HG03108 (cell line): ENCODE results near the gene GOLPH3.
"Not testable (repeated sequence)": the region's sequence is repeated elsewhere in the genome, so short reads cannot be mapped to it uniquely, and the experiment has no call there.

ENCODE experiments used
- ATAC-seq: cut with Tn5 transposase; IDR thresholded peaks from one replicate; pipeline ENCODE4 v1.9.1; 2021; ENCODE audit warnings: moderate library complexity; ENCODE audit not compliant: unreplicated experiment

GOLPH3 gene

GRCh38 chr5:32172186-32172911 is 1.8 kb downstream of the GOLPH3 start:
- not testable (repeated sequence) for ATAC-seq

- ATAC-seq, result no peak
These were observed 3.6 kb downstream of the GOLPH3 start for GRCh38 chr5:32170303-32171151.

GRCh38 chr5:32168460-32169033 is 5.6 kb downstream of the GOLPH3 start:
- ATAC-seq, result no peak

- no peak for ATAC-seq
These were observed 8.5 kb downstream of the GOLPH3 start for GRCh38 chr5:32165597-32165996.

- ATAC-seq, result no peak
These were observed 10.3 kb downstream of the GOLPH3 start for GRCh38 chr5:32163785-32164184.

- ATAC-seq, result no peak
These were observed 11.1 kb downstream of the GOLPH3 start for GRCh38 chr5:32163053-32163452.

- no peak for ATAC-seq
These were observed 13.9 kb downstream of the GOLPH3 start for GRCh38 chr5:32160228-32160627.

GRCh38 chr5:32159328-32160072 is 14.6 kb downstream of the GOLPH3 start:
- no peak for ATAC-seq

GRCh38 chr5:32158679-32158975 is 15.5 kb downstream of the GOLPH3 start:
- no peak for ATAC-seq

- no peak for ATAC-seq
These were observed 17.0 kb downstream of the GOLPH3 start for GRCh38 chr5:32157078-32157477.

- no peak for ATAC-seq
These were observed 17.5 kb downstream of the GOLPH3 start for GRCh38 chr5:32156635-32157034.

- ATAC-seq, result no peak
These were observed 18.9 kb downstream of the GOLPH3 start for GRCh38 chr5:32155211-32155610.

- no peak for ATAC-seq
These were observed 20.4 kb downstream of the GOLPH3 start for GRCh38 chr5:32153723-32154122.

- no peak for ATAC-seq
These were observed 22.9 kb downstream of the GOLPH3 start for GRCh38 chr5:32151198-32151597.

GRCh38 chr5:32150366-32150765 is 23.8 kb downstream of the GOLPH3 start:
- ATAC-seq, result no peak

GRCh38 chr5:32147959-32148358 is 26.2 kb downstream of the GOLPH3 start:
- ATAC-seq, result no peak

GRCh38 chr5:32147236-32147635 is 26.9 kb downstream of the GOLPH3 start:
- no peak for ATAC-seq

GRCh38 chr5:32145378-32145777 is 28.7 kb downstream of the GOLPH3 start:
- ATAC-seq, result no peak

- no peak for ATAC-seq
These were observed 29.5 kb downstream of the GOLPH3 start for GRCh38 chr5:32144378-32145207.

GRCh38 chr5:32143617-32144377 is 30.3 kb downstream of the GOLPH3 start:
- no peak for ATAC-seq
